Spinal cord (tissue), 10 donors: Measurements from ENCODE around the gene LRIG2. TPM values are rescaled to one million over a fixed set of nuclear protein-coding genes. Genes with fewer than 3 reads are reported as not detected.

Experiments
- DNase-seq, 6 donors: peaks; one replicate each; pipeline versions ENCODE4 v3.0.0 to v3.0.0-alpha.2; 2013 to 2015; ENCODE audit warnings: low spot score in 6 of 6, low read depth in 4 of 6
- H3K27ac ChIP-seq: one replicate; pipeline ENCODE4 v1.5.1; 2013; ENCODE audit warnings: low read depth, low read length, control low read depth
- H3K27me3 ChIP-seq: one replicate; pipeline ENCODE4 v1.6.1; 2013; ENCODE audit warnings: low read length; ENCODE audit not compliant: control insufficient read depth, insufficient read depth
- H3K36me3 ChIP-seq: one replicate; pipeline ENCODE4 v1.6.1; 2013; ENCODE audit warnings: low read length; ENCODE audit not compliant: control insufficient read depth, insufficient read depth
- H3K4me1 ChIP-seq: one replicate; pipeline ENCODE4 v1.6.1; 2013; ENCODE audit warnings: low read length; ENCODE audit not compliant: control insufficient read depth, insufficient read depth
- H3K4me3 ChIP-seq: one replicate; pipeline ENCODE4 v1.5.1; 2013; ENCODE audit warnings: low read depth, low read length, control low read depth
- H3K9me3 ChIP-seq: one replicate; pipeline ENCODE4 v1.6.1; 2013; ENCODE audit warnings: low read length; ENCODE audit not compliant: control insufficient read depth, insufficient read depth
- WGBS: methylation state at CpG from one replicate; pipeline ENCODE4 v1.1.5; 2013; ENCODE audit warnings: missing lambda C conversion rate; ENCODE audit not compliant: insufficient coverage; 5-methylcytosine and 5-hydroxymethylcytosine counted together
- polyA plus RNA-seq, 2 donors: library from polyadenylated mRNA; unstranded; fragments of 120-200 nt; gene quantifications; one replicate each; pipeline ENCODE4 v1.2.1, GENCODE V29; 2013; ENCODE audit not compliant: insufficient read length in 2 of 2
- total RNA-seq, 2 donors: library from RNA; depleted of rRNA in 1 of 2; stranded (reverse); fragments of 120-200 nt in 1 of 2; fragments of >200 nt in 1 of 2; gene quantifications; one replicate each; pipeline versions ENCODE4 v1.2.3 to v1.2.4, GENCODE V29; 2013 to 2014
- donor health status: healthy.

LRIG2 gene
- total and polyA plus RNA-seq, 4 donors = 12.3 to 29.8 (median 18.1) TPM

DNA sequence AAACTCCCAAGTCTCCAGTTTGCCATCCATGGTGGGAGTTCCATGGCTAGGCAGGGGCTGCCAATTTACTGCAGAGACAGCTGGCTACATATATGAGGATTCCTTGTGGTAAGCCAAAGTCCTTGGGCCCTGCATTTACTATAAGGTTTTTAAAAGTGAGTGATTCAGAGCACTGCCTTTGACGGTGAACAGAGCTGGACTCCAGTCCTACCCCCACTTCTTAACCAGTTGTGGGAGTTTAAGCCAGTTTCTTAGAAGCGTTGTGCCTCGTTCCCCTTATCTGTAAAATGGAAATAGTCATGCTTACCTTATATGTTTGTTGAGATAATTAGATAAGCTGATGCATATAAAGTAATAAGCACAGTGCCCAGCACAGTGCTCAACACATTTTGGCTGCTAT lies 64.6 kb downstream of the LRIG2 start:
- Histone ChIP-seq H3K27me3 (no peaks in the 10 kb centered on the region), H3K27ac (no peak overlapping the region), H3K4me3 (no peak overlapping the region), H3K9me3 (no peaks in the 10 kb centered on the region), H3K36me3 (no peaks in the 10 kb centered on the region), H3K4me1 (peaks cover 8% of the 10 kb centered on the region)
- no CpG with 5 or more reads among the region's 3 CpGs for WGBS
- DNase-seq = no peak

DNA sequence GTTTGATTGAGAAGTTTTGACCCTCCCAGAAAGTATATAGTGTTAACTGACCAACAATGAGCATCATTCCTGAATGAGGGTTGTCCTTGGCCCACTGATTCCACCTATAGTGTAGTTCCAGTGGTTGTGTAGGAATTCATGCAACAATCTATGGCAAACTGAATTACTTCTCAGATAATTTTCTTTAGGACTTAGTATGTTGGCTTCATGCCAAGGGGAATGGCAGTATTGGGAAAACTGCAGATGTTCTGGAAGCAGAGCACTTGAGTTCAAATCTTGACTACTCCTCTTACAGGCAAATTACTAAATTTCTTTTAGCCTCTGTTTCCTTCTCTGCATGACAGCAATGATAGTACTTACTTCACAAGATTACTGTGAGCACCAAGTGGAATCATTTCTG lies 65.8 kb downstream of the LRIG2 start:
- DNase-seq = no peak
- Histone ChIP-seq H3K27me3 (no peaks in the 10 kb centered on the region), H3K4me3 (no peak overlapping the region), H3K36me3 (no peaks in the 10 kb centered on the region), H3K27ac (no peak overlapping the region), H3K9me3 (no peaks in the 10 kb centered on the region), H3K4me1 (peaks cover 8% of the 10 kb centered on the region)

DNA sequence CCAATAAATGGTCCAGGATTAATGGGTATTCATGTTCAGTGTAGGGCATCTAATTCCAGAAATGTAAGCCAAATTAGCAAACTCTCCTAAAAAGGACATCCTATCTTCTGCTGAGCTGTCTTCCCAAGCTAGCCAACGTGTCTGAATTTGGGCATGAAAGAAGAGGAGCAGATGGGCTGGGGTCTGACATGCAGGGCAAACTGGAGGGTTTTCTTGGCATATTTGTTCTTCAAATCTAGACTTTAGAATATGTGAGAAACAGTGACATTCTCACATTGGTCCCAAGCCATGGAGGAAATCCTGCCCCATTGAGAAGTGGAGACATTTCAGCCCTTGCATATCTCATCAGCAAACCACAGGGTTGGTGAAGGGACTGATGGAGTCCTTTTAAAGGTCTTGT lies 67.2 kb downstream of the LRIG2 start:
- 83% methylated on average over 1 of the region's 1 CpG for WGBS
- Histone ChIP-seq H3K9me3 (no peaks in the 10 kb centered on the region), H3K4me1 (peaks cover 8% of the 10 kb centered on the region), H3K27me3 (no peaks in the 10 kb centered on the region), H3K27ac (no peak overlapping the region), H3K36me3 (no peaks in the 10 kb centered on the region), H3K4me3 (no peak overlapping the region)
- DNase-seq = peak in 1 of 6 donors; percentile 54

DNA sequence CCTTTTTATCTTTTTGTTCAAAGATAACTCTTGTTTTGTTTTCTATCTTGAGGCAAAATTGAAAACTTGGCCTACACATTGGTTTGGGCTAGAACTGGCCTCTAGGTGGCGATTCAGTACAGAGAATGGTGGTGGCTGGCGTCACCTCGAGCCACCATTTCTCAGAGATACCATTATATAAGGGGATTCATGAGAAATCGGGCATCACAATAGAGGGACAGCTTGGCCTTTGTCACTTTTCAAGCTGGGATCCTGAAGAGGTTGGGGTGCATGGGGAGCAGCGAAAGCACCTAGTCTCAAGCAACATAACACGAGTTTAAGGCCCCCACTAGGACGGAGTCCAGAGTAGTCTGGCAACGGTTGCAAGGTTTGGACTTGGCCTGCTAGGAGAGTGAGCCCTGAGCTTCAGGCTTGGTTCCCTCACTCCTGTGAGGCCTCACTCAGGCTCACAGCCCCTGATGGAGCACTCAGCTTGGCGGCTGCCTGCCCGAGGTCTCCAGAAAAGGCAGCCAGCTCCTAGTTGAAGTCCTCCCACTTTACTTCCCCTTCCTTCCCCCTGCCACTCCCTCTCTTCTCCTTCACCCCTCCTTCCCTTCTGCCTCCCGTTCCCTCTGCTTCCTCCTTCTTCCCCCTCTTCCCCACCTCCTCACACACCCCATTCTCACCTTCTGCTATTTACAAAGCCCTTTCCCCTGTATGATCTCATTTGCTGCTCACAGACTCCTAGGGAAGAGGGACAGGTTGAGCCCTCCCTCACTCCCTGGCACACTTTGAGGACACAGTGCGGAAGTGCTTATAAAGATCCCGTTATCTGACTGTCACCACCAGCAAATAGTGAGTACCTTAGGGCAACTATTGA lies 67.8 kb downstream of the LRIG2 start:
- Histone ChIP-seq H3K27me3 (no peaks in the 10 kb centered on the region), H3K4me1 (peaks cover 8% of the 10 kb centered on the region), H3K36me3 (no peaks in the 10 kb centered on the region), H3K4me3 (no peak overlapping the region), H3K9me3 (no peaks in the 10 kb centered on the region), H3K27ac (no peak overlapping the region)
- DNase-seq = peak; percentile 50 to 95 (median 62)
- 37% methylated on average over 6 of the region's 13 CpGs for WGBS

DNA sequence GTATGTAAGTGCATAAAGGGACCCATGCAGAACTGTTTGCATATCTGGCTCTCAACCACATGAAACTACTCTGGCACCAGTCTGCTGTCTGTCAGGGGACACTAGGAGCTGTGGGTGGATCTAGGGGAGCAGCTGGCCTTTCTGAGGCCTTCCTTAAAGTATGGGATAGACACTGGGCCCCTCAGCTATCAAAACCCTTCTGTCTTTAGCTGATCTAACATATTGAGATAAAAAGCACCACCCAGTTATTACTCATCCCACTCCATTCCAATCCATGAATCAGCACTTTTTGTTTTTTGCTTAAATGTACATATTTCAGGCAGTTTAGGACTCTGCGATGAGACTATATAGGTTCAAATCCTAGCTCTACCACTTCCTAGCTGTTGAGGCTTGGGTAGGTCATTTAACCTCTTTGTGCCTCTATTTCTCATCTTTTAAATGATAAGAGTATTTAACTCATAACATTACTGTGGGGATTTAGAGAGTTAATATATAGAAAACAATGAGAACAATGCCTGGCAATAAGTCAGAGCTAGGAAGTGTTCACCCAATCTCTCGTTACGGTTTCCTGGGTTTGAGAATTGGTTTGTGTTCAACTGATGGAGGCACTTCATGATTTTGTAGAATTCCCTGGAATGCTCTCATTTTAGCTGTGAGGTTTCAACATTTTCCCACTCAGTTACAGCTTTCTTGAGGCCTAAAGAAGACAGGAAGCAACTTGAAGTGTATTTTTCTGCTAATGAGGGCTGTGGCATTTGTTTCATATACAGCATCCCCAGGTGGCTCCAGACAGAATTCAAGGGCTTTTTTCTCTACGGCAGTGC lies 68.9 kb downstream of the LRIG2 start:
- H3K27ac ChIP-seq = no peak overlapping the region
- H3K9me3 ChIP-seq = no peaks in the 10 kb centered on the region
- no peak overlapping the region for H3K4me3 ChIP-seq
- no peaks in the 10 kb centered on the region for H3K36me3 ChIP-seq
- WGBS = no CpG with 5 or more reads among the region's 4 CpGs
- peaks cover 8% of the 10 kb centered on the region for H3K4me1 ChIP-seq
- no peaks in the 10 kb centered on the region for H3K27me3 ChIP-seq
- DNase-seq = no peak

DNA sequence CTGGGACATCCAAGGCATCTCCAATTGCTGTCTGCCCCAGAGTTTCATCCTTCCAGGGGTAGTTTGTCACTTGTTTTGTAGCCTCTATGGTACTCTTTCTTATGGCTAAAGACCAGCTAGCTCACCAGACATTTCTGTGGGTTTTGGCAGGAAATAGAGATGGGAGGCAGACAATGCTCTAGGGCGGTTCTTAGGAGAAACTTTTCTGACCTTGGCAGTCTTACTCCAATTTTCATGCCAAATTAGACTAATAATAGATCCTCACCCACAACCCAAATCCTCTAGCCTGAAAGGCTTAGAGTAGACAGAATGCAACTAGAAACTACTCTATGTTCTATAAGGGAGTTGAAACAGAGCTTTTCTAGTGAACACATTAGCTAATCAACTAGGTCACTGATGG lies 69.8 kb downstream of the LRIG2 start:
- no peaks in the 10 kb centered on the region for H3K36me3 ChIP-seq
- DNase-seq = peak in 1 of 6 donors; percentile 57
- WGBS = no CpG with 5 or more reads among the region's 1 CpG
- peaks cover 8% of the 10 kb centered on the region for H3K4me1 ChIP-seq
- no peak overlapping the region for H3K27ac ChIP-seq
- H3K27me3 ChIP-seq = no peaks in the 10 kb centered on the region
- no peak overlapping the region for H3K4me3 ChIP-seq
- no peaks in the 10 kb centered on the region for H3K9me3 ChIP-seq

DNA sequence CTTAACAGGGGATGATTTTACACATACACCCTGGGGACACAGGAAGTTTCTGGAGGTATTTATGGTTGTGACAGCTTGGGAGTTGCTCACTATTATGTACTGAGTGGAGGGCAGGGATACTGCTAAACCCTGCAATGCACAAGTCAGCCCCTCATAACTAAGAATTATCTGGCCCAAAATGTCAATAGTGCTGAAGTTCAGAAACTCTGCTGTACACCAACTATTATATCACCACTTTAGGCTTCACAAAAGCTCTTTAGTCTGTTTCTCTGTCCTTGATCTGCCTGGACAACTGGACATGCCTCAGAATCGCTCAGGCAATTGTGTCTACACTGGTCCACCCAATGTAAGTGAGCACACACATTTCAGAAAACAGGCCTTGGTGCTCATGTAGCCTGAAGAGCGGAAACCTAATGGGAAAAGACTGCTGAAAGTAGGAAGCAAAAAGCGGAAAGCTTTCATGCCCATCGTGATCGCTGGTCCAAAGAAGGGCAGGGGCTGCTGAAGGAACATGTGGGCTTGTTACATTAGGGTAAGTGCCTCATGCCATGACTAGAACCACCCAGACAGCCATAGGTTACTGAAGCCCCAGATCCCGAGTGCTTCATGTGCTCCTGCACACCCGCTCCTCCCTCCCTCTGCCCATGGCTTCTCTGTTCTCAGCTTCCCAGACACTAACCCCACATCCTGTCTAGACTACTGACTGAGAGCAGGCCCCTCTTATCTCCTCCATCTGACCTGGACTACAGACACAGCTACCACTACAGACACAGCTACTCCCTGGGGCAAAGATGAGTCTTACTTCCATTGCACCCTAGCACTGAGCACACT lies 73.5 kb downstream of the LRIG2 start:
- Histone ChIP-seq H3K4me3 (no peak overlapping the region), H3K4me1 (no peaks in the 10 kb centered on the region), H3K36me3 (no peaks in the 10 kb centered on the region), H3K27ac (no peak overlapping the region), H3K27me3 (no peaks in the 10 kb centered on the region), H3K9me3 (no peaks in the 10 kb centered on the region)
- no peak for DNase-seq
- 88% methylated on average over 6 of the region's 7 CpGs for WGBS

DNA sequence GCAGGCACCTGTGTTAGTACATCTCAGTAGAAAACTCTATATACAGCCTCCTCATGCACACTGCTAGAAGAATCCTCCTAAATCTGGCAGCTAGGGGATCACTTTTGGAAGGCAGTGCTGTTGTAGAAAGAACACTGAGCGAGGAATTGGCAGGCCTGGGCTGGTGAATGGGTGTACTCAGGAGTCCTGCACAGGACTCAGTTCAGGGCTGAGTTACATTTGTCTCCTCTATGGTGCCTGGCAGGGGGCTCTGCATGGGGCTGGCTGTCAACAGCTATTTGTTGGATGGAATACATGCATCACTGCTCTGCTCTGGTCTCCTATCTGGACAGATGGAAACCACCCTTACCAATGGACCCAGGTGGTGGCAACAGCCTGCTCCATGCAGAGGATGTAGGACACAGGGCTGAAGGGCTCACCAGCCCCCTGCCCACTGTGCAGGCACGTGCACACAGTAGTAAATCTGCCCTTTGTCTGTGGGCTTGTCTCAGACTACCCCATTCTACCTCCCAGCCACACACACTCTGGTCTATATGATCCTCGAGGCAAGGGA lies 74.2 kb downstream of the LRIG2 start:
- Histone ChIP-seq H3K27me3 (no peaks in the 10 kb centered on the region), H3K36me3 (no peaks in the 10 kb centered on the region), H3K27ac (no peak overlapping the region), H3K9me3 (no peaks in the 10 kb centered on the region), H3K4me1 (no peaks in the 10 kb centered on the region), H3K4me3 (no peak overlapping the region)
- DNase-seq = no peak
- 31% methylated on average over 2 of the region's 3 CpGs for WGBS

DNA sequence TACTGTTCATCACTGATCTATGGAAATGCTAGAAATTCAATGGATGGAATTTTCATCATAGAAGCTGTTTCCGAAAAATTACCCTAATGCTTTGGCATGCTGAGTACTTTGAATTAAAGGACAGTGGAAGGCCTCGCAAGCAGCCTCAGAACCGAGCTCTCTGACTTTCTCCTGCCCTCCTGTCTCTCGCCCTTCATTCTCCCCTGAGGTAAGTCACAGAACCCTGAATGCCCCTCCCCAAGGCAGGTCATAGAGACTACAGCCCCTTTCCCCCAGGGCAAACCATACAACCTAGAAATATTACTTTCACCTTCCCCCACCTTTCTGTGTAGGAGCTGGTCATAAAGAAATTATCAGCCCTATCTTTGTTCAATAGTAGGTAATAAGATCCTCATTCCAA lies 74.8 kb downstream of the LRIG2 start:
- no peaks in the 10 kb centered on the region for H3K9me3 ChIP-seq
- DNase-seq = no peak
- H3K27ac ChIP-seq = no peak overlapping the region
- no peaks in the 10 kb centered on the region for H3K36me3 ChIP-seq
- no peak overlapping the region for H3K4me3 ChIP-seq
- H3K27me3 ChIP-seq = no peaks in the 10 kb centered on the region
- WGBS = 81% methylated on average over 3 of the region's 4 CpGs
- no peaks in the 10 kb centered on the region for H3K4me1 ChIP-seq
